HepG2 (cell line): Measurements from ENCODE around the gene FUBP3. TPM values are rescaled to one million over a fixed set of nuclear protein-coding genes. Genes with fewer than 3 reads are reported as not detected.

ENCODE experiments used
- EP300 ChIP-seq, 3 experiments: sonication (generic) in 1 of 3; formaldehyde crosslinking in 1 of 3; IDR thresholded peaks; 2 replicates each; pipeline versions ENCODE4 v1.5.1 to v1.6.1; 2011 to 2020; ENCODE audit warnings: low read depth in 2 of 3, low read length in 2 of 3, borderline replicate concordance in 1 of 3, improper control_type of control experiment in 1 of 3, mild to moderate bottlenecking in 1 of 3, missing genetic modification reagents in 1 of 3, moderate library complexity in 1 of 3
- HDAC1 ChIP-seq: sonication (generic); formaldehyde crosslinking; IDR thresholded peaks from 2 replicates; pipeline ENCODE4 v1.5.1; 2020; ENCODE audit warnings: mild to moderate bottlenecking, missing genetic modification reagents
- NCOR1 ChIP-seq: fragments of 200-600 bp; sonication (generic); IDR thresholded peaks from 2 replicates; pipeline ENCODE4 v1.7.0; 2017; ENCODE audit warnings: antibody characterized with exemption, low read length, borderline replicate concordance
- PAX8 ChIP-seq: sonication (generic); formaldehyde crosslinking; IDR thresholded peaks from 2 replicates; pipeline ENCODE4 v1.8.0; 2022; ENCODE audit warnings: mild to moderate bottlenecking, missing genetic modification reagents, borderline replicate concordance
- RARG ChIP-seq: sonication (generic); formaldehyde crosslinking; IDR thresholded peaks from 2 replicates; pipeline ENCODE4 v1.4.0; 2020; ENCODE audit warnings: low read depth, mild to moderate bottlenecking, missing genetic modification reagents
- RCOR2 ChIP-seq: IDR thresholded peaks from 2 replicates; pipeline ENCODE4 v1.6.1; 2016; ENCODE audit warnings: missing biosample characterization, missing genetic modification reagents
- TAF15 ChIP-seq: fragments of 200-400 bp; formaldehyde crosslinking; IDR thresholded peaks from one replicate; pipeline ENCODE4 v1.6.1; 2018; ENCODE audit warnings: mild to moderate bottlenecking, low read depth, low read length; ENCODE audit not compliant: poor library complexity, severe bottlenecking
- ZBTB40 ChIP-seq, 2 experiments: fragments of 450-650 bp in 1 of 2; sonication (generic) in 1 of 2; formaldehyde crosslinking in 1 of 2; IDR thresholded peaks; 2 replicates each; pipeline versions ENCODE4 v1.6.1 to v1.8.0; 2016 to 2022; ENCODE audit warnings: antibody characterized with exemption in 1 of 2, mild to moderate bottlenecking in 1 of 2, missing genetic modification reagents in 1 of 2
- ZFP82 ChIP-seq: sonication (generic); formaldehyde crosslinking; IDR thresholded peaks from 2 replicates; pipeline ENCODE4 v1.5.1; 2020; ENCODE audit warnings: mild to moderate bottlenecking, missing genetic modification reagents, borderline replicate concordance
- ZNF207 ChIP-seq: fragments of 450-650 bp; IDR thresholded peaks from 2 replicates; pipeline ENCODE4 v1.6.1; 2016; ENCODE audit warnings: antibody characterized with exemption, borderline replicate concordance
- polyA plus RNA-seq, 8 experiments: library from polyadenylated mRNA; depleted of rRNA in 3 of 8; stranded (reverse) in 7 of 8; unstranded in 1 of 8; fragments of >200 nt; fragmentation: Illumina TruSeq in 4 of 8; extraction: Trizol in 4 of 8; gene quantifications; 2 replicates each; pipeline versions ENCODE4 v1.2.1 to v1.2.3, GENCODE V29; 2011 to 2016; ENCODE audit warnings: low read depth in 4 of 8, missing spikeins in 1 of 8, mixed read lengths in 1 of 8; ENCODE audit not compliant: insufficient read depth in 1 of 8
- total RNA-seq, 5 experiments: library from RNA; depleted of rRNA; stranded (reverse); fragments of >200 nt; fragmentation: Illumina TruSeq; extraction: Trizol; gene quantifications; 2 replicates each; pipeline ENCODE4 v1.2.3, GENCODE V29; 2016; ENCODE audit warnings: low read depth in 1 of 5
- TF ChIP-seq, protein P1 (sequence below): sonication (generic); formaldehyde crosslinking; IDR thresholded peaks from 2 replicates; pipeline ENCODE4 v1.4.0; 2020; ENCODE audit warnings: missing genetic modification reagents, mild to moderate bottlenecking, borderline replicate concordance
- TF ChIP-seq, protein P2 (sequence below): IDR thresholded peaks from 2 replicates; pipeline ENCODE4 v1.6.1; 2016
- TF ChIP-seq, protein P3 (sequence below): sonication (generic); formaldehyde crosslinking; IDR thresholded peaks from 2 replicates; pipeline ENCODE4 v1.9.0; 2021; ENCODE audit warnings: missing genetic modification reagents, borderline replicate concordance

FUBP3 gene
- total and polyA plus RNA-seq, 2 of the 13 experiments (the other 11 are each of a cell fraction or from before 2014, with no cell fraction given): 28.7 to 40.0 TPM

DNA sequence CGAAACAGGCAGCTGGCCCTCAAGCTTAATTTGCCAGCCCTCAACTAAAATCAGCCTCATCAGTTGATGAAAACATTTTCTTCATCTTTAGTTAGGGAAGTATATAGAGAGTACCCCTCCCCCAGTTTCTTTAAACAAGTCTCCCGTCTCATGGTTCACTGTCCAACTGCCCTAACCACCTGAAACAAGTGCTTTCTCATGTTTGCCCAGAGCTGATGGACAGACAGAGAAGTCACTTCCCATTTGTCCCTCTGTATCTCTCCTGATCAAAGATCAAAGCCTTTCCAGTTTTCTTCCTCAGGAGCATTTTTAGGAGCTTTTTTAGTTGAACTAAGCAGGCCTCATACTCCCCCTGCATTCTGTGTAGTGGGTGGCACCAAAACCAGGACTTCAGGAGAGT, 21.7 kb downstream of the FUBP3 start (continued):
- TF ChIP-seq ZBTB40 (IDR thresholded peaks at IDR 0.05) (no peak), ZBTB40 (CRISPR knock-in tag; IDR thresholded peaks at IDR 0.05) (no peak), EP300 (IDR thresholded peaks at IDR 0.05; ENCODE audit: low read depth in 2 of 2, low read length in 2 of 2) (peak in 1 of 2 experiments; percentile 49; a peak in 1 of 4 replicates), EP300 (CRISPR knock-in tag; IDR thresholded peaks at IDR 0.05; ENCODE audit: borderline replicate concordance) (no peak), RCOR2 (no peak), TAF15 (no peak), NCOR1 (no peak), RARG (CRISPR knock-in tag) (no peak), PAX8 (CRISPR knock-in tag) (no peak), ZFP82 (CRISPR knock-in tag) (no peak), ZNF207 (no peak), HDAC1 (CRISPR knock-in tag) (peak; percentile 31; the same call in 1 of the 2 replicates)
- TF ChIP-seq, protein P1, sequence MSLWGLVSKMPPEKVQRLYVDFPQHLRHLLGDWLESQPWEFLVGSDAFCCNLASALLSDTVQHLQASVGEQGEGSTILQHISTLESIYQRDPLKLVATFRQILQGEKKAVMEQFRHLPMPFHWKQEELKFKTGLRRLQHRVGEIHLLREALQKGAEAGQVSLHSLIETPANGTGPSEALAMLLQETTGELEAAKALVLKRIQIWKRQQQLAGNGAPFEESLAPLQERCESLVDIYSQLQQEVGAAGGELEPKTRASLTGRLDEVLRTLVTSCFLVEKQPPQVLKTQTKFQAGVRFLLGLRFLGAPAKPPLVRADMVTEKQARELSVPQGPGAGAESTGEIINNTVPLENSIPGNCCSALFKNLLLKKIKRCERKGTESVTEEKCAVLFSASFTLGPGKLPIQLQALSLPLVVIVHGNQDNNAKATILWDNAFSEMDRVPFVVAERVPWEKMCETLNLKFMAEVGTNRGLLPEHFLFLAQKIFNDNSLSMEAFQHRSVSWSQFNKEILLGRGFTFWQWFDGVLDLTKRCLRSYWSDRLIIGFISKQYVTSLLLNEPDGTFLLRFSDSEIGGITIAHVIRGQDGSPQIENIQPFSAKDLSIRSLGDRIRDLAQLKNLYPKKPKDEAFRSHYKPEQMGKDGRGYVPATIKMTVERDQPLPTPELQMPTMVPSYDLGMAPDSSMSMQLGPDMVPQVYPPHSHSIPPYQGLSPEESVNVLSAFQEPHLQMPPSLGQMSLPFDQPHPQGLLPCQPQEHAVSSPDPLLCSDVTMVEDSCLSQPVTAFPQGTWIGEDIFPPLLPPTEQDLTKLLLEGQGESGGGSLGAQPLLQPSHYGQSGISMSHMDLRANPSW (CRISPR knock-in tag): no peak
- TF ChIP-seq, protein P2, sequence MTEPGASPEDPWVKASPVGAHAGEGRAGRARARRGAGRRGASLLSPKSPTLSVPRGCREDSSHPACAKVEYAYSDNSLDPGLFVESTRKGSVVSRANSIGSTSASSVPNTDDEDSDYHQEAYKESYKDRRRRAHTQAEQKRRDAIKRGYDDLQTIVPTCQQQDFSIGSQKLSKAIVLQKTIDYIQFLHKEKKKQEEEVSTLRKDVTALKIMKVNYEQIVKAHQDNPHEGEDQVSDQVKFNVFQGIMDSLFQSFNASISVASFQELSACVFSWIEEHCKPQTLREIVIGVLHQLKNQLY (CRISPR knock-in tag): 0 out of 2 replicates have a peak, but pooled peaks have one; percentile 26
- TF ChIP-seq, protein P3, sequence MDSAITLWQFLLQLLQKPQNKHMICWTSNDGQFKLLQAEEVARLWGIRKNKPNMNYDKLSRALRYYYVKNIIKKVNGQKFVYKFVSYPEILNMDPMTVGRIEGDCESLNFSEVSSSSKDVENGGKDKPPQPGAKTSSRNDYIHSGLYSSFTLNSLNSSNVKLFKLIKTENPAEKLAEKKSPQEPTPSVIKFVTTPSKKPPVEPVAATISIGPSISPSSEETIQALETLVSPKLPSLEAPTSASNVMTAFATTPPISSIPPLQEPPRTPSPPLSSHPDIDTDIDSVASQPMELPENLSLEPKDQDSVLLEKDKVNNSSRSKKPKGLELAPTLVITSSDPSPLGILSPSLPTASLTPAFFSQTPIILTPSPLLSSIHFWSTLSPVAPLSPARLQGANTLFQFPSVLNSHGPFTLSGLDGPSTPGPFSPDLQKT (CRISPR knock-in tag): no peak
